Measurements from ENCODE around the gene OLFML2B.

Gene OLFML2B

DNA sequence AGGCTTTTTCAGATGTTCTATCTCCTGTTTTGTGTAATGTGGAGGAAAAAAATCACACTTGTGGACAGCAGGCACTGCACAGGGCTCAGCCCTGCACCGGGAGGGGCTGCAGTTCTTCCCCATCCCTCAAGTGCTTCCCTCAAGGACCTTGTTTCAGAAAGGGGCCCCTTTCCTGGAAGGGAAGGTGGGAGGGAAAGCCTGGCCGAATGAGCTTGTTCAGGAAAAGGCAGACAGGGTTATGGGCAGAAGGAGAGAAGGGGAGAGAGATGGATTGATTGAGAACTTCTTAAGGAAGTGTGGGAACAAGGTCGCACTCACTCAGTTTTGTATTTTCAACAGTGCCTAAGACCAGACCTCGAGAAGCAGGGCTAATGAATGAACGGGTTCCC, 41.2 kb downstream of the OLFML2B start:
- ChIA-PET POLR2A (no interaction called here), CTCF (no interaction called here)
- TF ChIP-seq PKNOX1 (IDR thresholded peaks at IDR 0.05) (no peak), BHLHE40 (IDR thresholded peaks at IDR 0.05; ENCODE audit: borderline replicate concordance) (no peak), FOXK2 (IDR thresholded peaks at IDR 0.05) (no peak), HDGF (IDR thresholded peaks at IDR 0.05; ENCODE audit: borderline replicate concordance) (no peak), ELF4 (IDR thresholded peaks at IDR 0.05) (no peak), ZNF384 (IDR thresholded peaks at IDR 0.05) (no peak), FOXA1 (IDR thresholded peaks at IDR 0.05) (no peak), ARNT (IDR thresholded peaks at IDR 0.05) (no peak), SP1 (IDR thresholded peaks at IDR 0.05) (no peak), TARDBP (IDR thresholded peaks at IDR 0.05) (no peak), CTBP1 (IDR thresholded peaks at IDR 0.05; ENCODE audit: borderline replicate concordance) (no peak), SUZ12 (IDR thresholded peaks at IDR 0.05) (no peak), NFRKB (IDR thresholded peaks at IDR 0.05) (no peak), L3MBTL2 (conservative IDR thresholded peaks at IDR 0.05) (no peak), LEF1 (IDR thresholded peaks at IDR 0.05; ENCODE audit: borderline replicate concordance) (no peak), FOXM1 (IDR thresholded peaks at IDR 0.05; ENCODE audit: borderline replicate concordance) (no peak)
- no peak for DNase-seq (ENCODE audit: extremely low spot score)

DNA sequence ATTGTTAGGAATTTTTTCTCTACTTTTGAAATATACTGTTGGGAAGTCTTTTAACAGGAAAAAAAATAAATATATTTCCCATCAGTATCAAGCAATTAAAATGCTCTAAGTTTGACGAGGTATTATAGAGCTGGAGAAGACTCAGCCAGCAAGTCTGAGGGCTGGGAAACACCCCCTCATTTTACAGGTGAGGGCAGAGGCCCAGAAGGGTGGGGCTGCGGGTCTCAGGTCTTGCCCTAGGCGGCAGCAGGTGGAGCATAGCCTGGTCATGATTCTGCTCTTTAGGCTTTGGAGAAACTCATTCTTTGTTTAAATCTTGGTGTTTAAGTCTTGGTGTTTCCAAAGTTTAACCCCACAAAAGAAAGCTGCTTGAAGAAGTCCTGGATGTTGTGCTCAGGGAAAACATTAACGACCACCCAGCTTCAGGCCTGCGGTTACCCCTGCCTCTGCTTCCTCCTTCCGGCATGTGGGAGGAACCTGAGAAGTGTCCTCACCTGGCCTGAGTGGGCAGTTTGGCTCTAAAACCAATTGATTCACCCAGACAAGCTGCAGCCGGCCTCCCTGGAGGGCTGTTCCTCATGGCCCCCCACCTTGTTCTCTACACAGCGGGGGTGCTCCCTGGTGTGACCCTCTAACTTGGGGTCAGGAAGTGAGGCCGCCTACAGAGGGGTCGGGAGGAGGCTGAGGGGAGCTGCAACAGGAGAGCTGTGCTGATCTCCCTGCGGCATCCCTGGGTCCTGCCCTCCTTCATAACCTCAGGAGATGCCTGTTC, 41.7 kb downstream of the OLFML2B start:
- DNase-seq (ENCODE audit: extremely low spot score): no peak
- CTCF ChIA-PET: no interaction called here
- TF ChIP-seq TARDBP (IDR thresholded peaks at IDR 0.05): no peak
- no peak for TF ChIP-seq BHLHE40 (IDR thresholded peaks at IDR 0.05; ENCODE audit: borderline replicate concordance)
- no peak for TF ChIP-seq PKNOX1 (IDR thresholded peaks at IDR 0.05)
- TF ChIP-seq L3MBTL2 (conservative IDR thresholded peaks at IDR 0.05): no peak
- no peak for TF ChIP-seq NFRKB (IDR thresholded peaks at IDR 0.05)
- no peak for TF ChIP-seq ELF4 (IDR thresholded peaks at IDR 0.05)
- TF ChIP-seq ZNF384 (IDR thresholded peaks at IDR 0.05): no peak
- TF ChIP-seq FOXM1 (IDR thresholded peaks at IDR 0.05; ENCODE audit: borderline replicate concordance): no peak
- no peak for TF ChIP-seq FOXK2 (IDR thresholded peaks at IDR 0.05)
- POLR2A ChIA-PET: no interaction called here

- CTCF ChIA-PET: no interaction called here
- no peak for TF ChIP-seq NFRKB (IDR thresholded peaks at IDR 0.05)
- TF ChIP-seq HDGF (IDR thresholded peaks at IDR 0.05; ENCODE audit: borderline replicate concordance): no peak
- TF ChIP-seq CTBP1 (IDR thresholded peaks at IDR 0.05; ENCODE audit: borderline replicate concordance): no peak
- no peak for TF ChIP-seq FOXA1 (IDR thresholded peaks at IDR 0.05)
- no peak for TF ChIP-seq SUZ12 (IDR thresholded peaks at IDR 0.05)
- no peak for TF ChIP-seq LEF1 (IDR thresholded peaks at IDR 0.05; ENCODE audit: borderline replicate concordance)
- TF ChIP-seq FOXM1 (IDR thresholded peaks at IDR 0.05; ENCODE audit: borderline replicate concordance): no peak
- TF ChIP-seq PKNOX1 (IDR thresholded peaks at IDR 0.05): no peak
- POLR2A ChIA-PET: no interaction called here
- no peak for DNase-seq (ENCODE audit: extremely low spot score)
Observed at GRCh38 chr1:161981126-161981525, 42.5 kb downstream of the OLFML2B start.

GRCh38 chr1:161978011-161978790, 45.5 kb downstream of the OLFML2B start:
- DNase-seq (ENCODE audit: extremely low spot score): no peak
- ChIA-PET POLR2A (no interaction called here), CTCF (no interaction called here)
- TF ChIP-seq SP1 (IDR thresholded peaks at IDR 0.05) (no peak), TARDBP (IDR thresholded peaks at IDR 0.05) (no peak), ZNF384 (IDR thresholded peaks at IDR 0.05) (no peak), ARNT (IDR thresholded peaks at IDR 0.05) (no peak), PKNOX1 (IDR thresholded peaks at IDR 0.05) (no peak), FOXK2 (IDR thresholded peaks at IDR 0.05) (no peak), CTBP1 (IDR thresholded peaks at IDR 0.05; ENCODE audit: borderline replicate concordance) (no peak), NFRKB (IDR thresholded peaks at IDR 0.05) (no peak), BHLHE40 (IDR thresholded peaks at IDR 0.05; ENCODE audit: borderline replicate concordance) (no peak), SUZ12 (IDR thresholded peaks at IDR 0.05) (no peak), HDGF (IDR thresholded peaks at IDR 0.05; ENCODE audit: borderline replicate concordance) (no peak), L3MBTL2 (conservative IDR thresholded peaks at IDR 0.05) (no peak)

- no peak for DNase-seq (ENCODE audit: extremely low spot score)
- POLR2A ChIA-PET: no interaction called here
- TF ChIP-seq BHLHE40 (IDR thresholded peaks at IDR 0.05; ENCODE audit: borderline replicate concordance): no peak
- TF ChIP-seq CTBP1 (IDR thresholded peaks at IDR 0.05; ENCODE audit: borderline replicate concordance): no peak
- no peak for TF ChIP-seq FOXA1 (IDR thresholded peaks at IDR 0.05)
- TF ChIP-seq ZNF384 (IDR thresholded peaks at IDR 0.05): no peak
- no peak for TF ChIP-seq NFRKB (IDR thresholded peaks at IDR 0.05)
- no peak for TF ChIP-seq TARDBP (IDR thresholded peaks at IDR 0.05)
- TF ChIP-seq LEF1 (IDR thresholded peaks at IDR 0.05; ENCODE audit: borderline replicate concordance): no peak
- no peak for TF ChIP-seq L3MBTL2 (conservative IDR thresholded peaks at IDR 0.05)
- no peak for TF ChIP-seq ELF4 (IDR thresholded peaks at IDR 0.05)
- no peak for TF ChIP-seq ARNT (IDR thresholded peaks at IDR 0.05)
- no peak for TF ChIP-seq FOXM1 (IDR thresholded peaks at IDR 0.05; ENCODE audit: borderline replicate concordance)
- TF ChIP-seq PKNOX1 (IDR thresholded peaks at IDR 0.05): no peak
- TF ChIP-seq FOXK2 (IDR thresholded peaks at IDR 0.05): no peak
- no peak for TF ChIP-seq SP1 (IDR thresholded peaks at IDR 0.05)
- no peak for TF ChIP-seq SUZ12 (IDR thresholded peaks at IDR 0.05)
- no peak for TF ChIP-seq HDGF (IDR thresholded peaks at IDR 0.05; ENCODE audit: borderline replicate concordance)
- CTCF ChIA-PET: interaction anchor here (1.0 kb wide), 1 partner anchor 182 kb away, joined by 3 read pairs; no protein-coding TSS in a partner anchor
Observed at GRCh38 chr1:161973924-161974845, 49.5 kb downstream of the OLFML2B start.

All from HEK293T (cell line).